Loucy (cell line): ENCODE measurements around the gene SLC26A4.

Experiments
- H2AFZ ChIP-seq: fragments of 200-600 bp; sonication (generic); 2 replicates; pipeline ENCODE4 v1.6.0; 2016; ENCODE audit warnings: antibody characterized with exemption, mild to moderate bottlenecking, low read length, moderate library complexity
- H3F3A ChIP-seq: fragments of 200-600 bp; 2 replicates; pipeline ENCODE4 v1.6.0; 2016; ENCODE audit warnings: antibody characterized with exemption, low read depth, mild to moderate bottlenecking
- H3K27me3 ChIP-seq: fragments of 200-600 bp; sonication (generic); 2 replicates; pipeline ENCODE4 v1.6.1; 2014; ENCODE audit warnings: low read length, mild to moderate bottlenecking; ENCODE audit not compliant: insufficient read depth, poor library complexity, severe bottlenecking
- H3K36me3 ChIP-seq: fragments of 200-600 bp; sonication (generic); 2 replicates; pipeline ENCODE4 v1.6.1; 2016; ENCODE audit warnings: low read length; ENCODE audit not compliant: insufficient read depth
- H3K4me1 ChIP-seq: fragments of 200-600 bp; sonication (generic); 2 replicates; pipeline ENCODE4 v1.5.1; 2014; ENCODE audit warnings: low read length, mild to moderate bottlenecking; ENCODE audit not compliant: insufficient read depth, poor library complexity, severe bottlenecking
- H3K4me2 ChIP-seq: fragments of 200-600 bp; sonication (generic); 2 replicates; pipeline ENCODE4 v1.6.0; 2014; ENCODE audit warnings: antibody characterized with exemption, low read length, low read depth, mild to moderate bottlenecking; ENCODE audit not compliant: poor library complexity, severe bottlenecking
- H3K4me3 ChIP-seq: fragments of 200-600 bp; sonication (generic); 2 replicates; pipeline ENCODE4 v1.5.1; 2014; ENCODE audit warnings: low read length, mild to moderate bottlenecking, mixed read lengths; ENCODE audit not compliant: poor library complexity, severe bottlenecking
- H3K79me2 ChIP-seq: fragments of 200-600 bp; sonication (generic); 2 replicates; pipeline ENCODE4 v1.6.1; 2014; ENCODE audit warnings: low read length; ENCODE audit not compliant: insufficient read depth
- H3K9ac ChIP-seq: fragments of 200-600 bp; sonication (generic); 2 replicates; pipeline ENCODE4 v1.6.0; 2014; ENCODE audit warnings: mild to moderate bottlenecking, low read depth, low read length, moderate library complexity; ENCODE audit not compliant: poor library complexity, severe bottlenecking
- H3K9me2 ChIP-seq: fragments of 200-600 bp; sonication (generic); replicated peaks from 2 replicates; pipeline ENCODE4 v1.6.1; 2016; ENCODE audit warnings: low read depth, low read length, mixed read lengths
- H3K9me3 ChIP-seq: fragments of 200-600 bp; sonication (generic); 2 replicates; pipeline ENCODE4 v1.6.1; 2014; ENCODE audit warnings: mild to moderate bottlenecking, antibody characterized with exemption, low read length, low read depth; ENCODE audit not compliant: insufficient read depth
- H4K20me1 ChIP-seq: fragments of 200-600 bp; sonication (generic); 2 replicates; pipeline ENCODE4 v1.6.0; 2014; ENCODE audit warnings: antibody characterized with exemption, low read length, mild to moderate bottlenecking; ENCODE audit not compliant: insufficient read depth, poor library complexity, severe bottlenecking
- EZH2phosphoT487 ChIP-seq: fragments of 200-600 bp; IDR thresholded peaks from 2 replicates; pipeline ENCODE4 v1.6.1; 2018; ENCODE audit warnings: antibody characterized with exemption, mild to moderate bottlenecking, moderate library complexity, borderline replicate concordance
- TF ChIP-seq, protein P1 (sequence below): fragments of 200-600 bp; sonication (generic); conservative IDR thresholded peaks from 2 replicates; pipeline ENCODE4 v1.5.1; 2014; ENCODE audit warnings: mild to moderate bottlenecking, antibody characterized with exemption, low read length

SLC26A4 gene

DNA sequence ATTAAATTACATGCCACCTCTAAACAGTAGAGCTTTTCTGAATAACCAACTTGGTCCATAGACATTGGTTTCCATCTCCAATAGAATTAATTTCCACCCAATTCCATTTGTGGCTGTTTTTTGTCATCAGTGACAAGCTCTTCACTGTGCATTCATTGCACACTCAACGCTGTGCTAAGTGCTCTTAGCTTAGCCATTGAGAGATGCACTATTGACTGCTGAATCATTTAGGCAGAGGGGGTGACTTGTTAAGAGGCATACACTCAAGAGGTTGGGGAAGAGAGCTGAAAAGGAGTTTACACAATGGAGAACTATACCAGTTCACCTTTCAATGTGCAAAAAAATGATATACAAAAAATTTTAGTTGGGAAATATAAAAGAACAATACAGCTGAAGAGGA lies 51.4 kb downstream of the SLC26A4 start:
- H3F3A ChIP-seq, result no peaks in the 10 kb centered on the region
- H3K36me3 ChIP-seq, result no peaks in the 10 kb centered on the region
- H2AFZ ChIP-seq, result no peak overlapping the region
- no peaks in the 10 kb centered on the region for H4K20me1 ChIP-seq
- no peak overlapping the region for H3K9ac ChIP-seq
- no peak overlapping the region for H3K4me3 ChIP-seq
- no peak overlapping the region for H3K4me2 ChIP-seq
- H3K27me3 ChIP-seq, result no peaks in the 10 kb centered on the region
- no peaks in the 10 kb centered on the region for H3K9me2 ChIP-seq
- no peaks in the 10 kb centered on the region for H3K4me1 ChIP-seq
- no peaks in the 10 kb centered on the region for H3K9me3 ChIP-seq
- TF ChIP-seq, protein P1, sequence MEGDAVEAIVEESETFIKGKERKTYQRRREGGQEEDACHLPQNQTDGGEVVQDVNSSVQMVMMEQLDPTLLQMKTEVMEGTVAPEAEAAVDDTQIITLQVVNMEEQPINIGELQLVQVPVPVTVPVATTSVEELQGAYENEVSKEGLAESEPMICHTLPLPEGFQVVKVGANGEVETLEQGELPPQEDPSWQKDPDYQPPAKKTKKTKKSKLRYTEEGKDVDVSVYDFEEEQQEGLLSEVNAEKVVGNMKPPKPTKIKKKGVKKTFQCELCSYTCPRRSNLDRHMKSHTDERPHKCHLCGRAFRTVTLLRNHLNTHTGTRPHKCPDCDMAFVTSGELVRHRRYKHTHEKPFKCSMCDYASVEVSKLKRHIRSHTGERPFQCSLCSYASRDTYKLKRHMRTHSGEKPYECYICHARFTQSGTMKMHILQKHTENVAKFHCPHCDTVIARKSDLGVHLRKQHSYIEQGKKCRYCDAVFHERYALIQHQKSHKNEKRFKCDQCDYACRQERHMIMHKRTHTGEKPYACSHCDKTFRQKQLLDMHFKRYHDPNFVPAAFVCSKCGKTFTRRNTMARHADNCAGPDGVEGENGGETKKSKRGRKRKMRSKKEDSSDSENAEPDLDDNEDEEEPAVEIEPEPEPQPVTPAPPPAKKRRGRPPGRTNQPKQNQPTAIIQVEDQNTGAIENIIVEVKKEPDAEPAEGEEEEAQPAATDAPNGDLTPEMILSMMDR, result no peak
- no peak for TF ChIP-seq EZH2phosphoT487
- no peaks in the 10 kb centered on the region for H3K79me2 ChIP-seq

DNA sequence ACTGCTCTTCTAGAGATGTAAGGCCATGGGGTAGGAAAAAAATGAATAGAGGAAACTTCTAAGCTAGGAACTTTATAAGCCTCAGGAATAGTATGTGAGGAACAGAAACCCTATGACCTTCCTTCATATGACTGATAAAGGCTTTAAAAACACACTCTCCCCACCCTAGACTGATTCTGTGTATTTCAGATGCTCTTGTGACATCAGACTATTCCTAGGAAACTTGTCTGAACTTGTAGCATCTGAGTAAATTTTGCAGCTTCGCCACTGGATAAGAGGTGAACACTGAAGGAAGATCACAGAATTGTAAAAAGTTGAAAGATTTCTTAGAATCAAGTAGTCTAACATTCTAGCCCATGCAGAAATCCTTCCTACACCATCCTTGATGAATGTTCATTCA lies 52.3 kb downstream of the SLC26A4 start:
- Histone ChIP-seq H3K4me1 (no peaks in the 10 kb centered on the region), H3K9ac (no peak overlapping the region), H3K4me3 (no peak overlapping the region), H3K79me2 (no peaks in the 10 kb centered on the region), H2AFZ (no peak overlapping the region), H3K36me3 (no peaks in the 10 kb centered on the region), H3K27me3 (no peaks in the 10 kb centered on the region), H3K4me2 (no peak overlapping the region), H3K9me3 (no peaks in the 10 kb centered on the region), H3K9me2 (no peaks in the 10 kb centered on the region), H3F3A (no peaks in the 10 kb centered on the region), H4K20me1 (no peaks in the 10 kb centered on the region)
- TF ChIP-seq, protein P1, result no peak
- no peak for TF ChIP-seq EZH2phosphoT487

DNA sequence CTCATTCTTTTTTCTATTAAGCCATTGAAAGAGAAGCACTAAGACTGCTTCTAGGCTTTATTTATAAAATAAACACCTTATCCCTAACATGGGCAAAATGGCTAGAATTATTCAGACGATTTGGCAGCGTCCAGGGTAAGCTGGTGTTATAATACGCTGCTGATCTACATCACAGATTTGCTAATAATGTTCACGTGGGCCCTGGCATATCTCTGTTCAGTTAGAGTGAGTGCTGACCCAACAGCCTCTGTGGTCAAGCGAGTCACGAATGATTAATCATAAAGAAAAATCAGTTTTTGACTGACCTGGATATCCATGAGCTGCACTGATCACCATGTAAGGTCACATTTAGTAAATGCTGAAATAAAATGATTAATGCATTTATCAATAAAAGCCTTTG lies 54.9 kb downstream of the SLC26A4 start:
- H3K79me2 ChIP-seq, result no peaks in the 10 kb centered on the region
- no peak overlapping the region for H3K9ac ChIP-seq
- no peaks in the 10 kb centered on the region for H3K4me1 ChIP-seq
- H2AFZ ChIP-seq, result no peak overlapping the region
- H3K4me2 ChIP-seq, result no peak overlapping the region
- no peaks in the 10 kb centered on the region for H3K27me3 ChIP-seq
- H3K9me2 ChIP-seq, result no peaks in the 10 kb centered on the region
- H3F3A ChIP-seq, result no peaks in the 10 kb centered on the region
- no peak overlapping the region for H3K4me3 ChIP-seq
- H4K20me1 ChIP-seq, result no peaks in the 10 kb centered on the region
- no peaks in the 10 kb centered on the region for H3K9me3 ChIP-seq
- TF ChIP-seq, protein P1, result no peak
- no peak for TF ChIP-seq EZH2phosphoT487
- no peaks in the 10 kb centered on the region for H3K36me3 ChIP-seq
